HG02798 (cell line): ENCODE measurements around the gene ATP5PD.
A peak's percentile ranks its signal among the peaks of the same experiment; 100 is the strongest.
"Not testable (repeated sequence)": the region's sequence is repeated elsewhere in the genome, so short reads cannot be mapped to it uniquely, and the experiment has no call there.

Experiments
- ATAC-seq: cut with Tn5 transposase; IDR thresholded peaks from one replicate; pipeline ENCODE4 v1.9.1; 2021; ENCODE audit warnings: mild to moderate bottlenecking; ENCODE audit not compliant: unreplicated experiment, poor library complexity

Gene ATP5PD

GRCh38 chr17:75026650-75027049 is 20.1 kb downstream of the ATP5PD start:
- not testable (repeated sequence) for ATAC-seq

- ATAC-seq = not testable (repeated sequence)
These were observed 21.4 kb downstream of the ATP5PD start for GRCh38 chr17:75025398-75025734.

DNA sequence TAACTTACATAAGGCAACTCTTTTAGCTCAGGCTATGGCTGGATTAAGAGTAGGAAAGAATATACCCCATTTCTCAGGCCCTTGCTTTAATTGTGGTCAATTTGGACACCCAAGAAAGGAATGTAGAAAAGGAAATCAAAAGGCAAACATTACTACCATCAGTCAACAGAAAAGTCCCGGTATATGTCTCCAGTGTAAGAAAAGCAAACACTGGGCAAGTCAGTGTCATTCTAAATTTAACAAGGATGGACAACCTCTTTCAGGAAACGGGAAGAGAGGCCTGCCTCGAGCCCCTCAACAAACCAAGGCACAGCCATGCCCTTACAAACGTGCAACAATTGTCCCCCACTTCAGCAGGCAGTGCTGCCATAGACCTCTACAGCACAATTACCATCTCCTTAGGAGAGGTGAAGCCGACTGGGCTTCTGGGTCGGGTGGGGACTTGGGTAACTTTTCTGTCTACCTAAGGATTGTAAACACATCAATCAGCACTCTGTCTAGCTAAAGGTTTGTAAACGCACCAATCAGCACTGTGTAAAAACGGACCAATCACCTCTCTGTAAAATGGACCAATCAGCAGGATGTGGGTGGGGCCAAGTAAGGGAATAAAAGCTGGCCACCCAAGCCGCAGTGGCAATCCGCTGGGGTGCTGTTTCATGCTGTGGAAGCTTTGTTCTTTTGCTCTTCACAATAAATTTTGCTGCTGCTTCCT is 21.9 kb downstream of the ATP5PD start:
- no peak for ATAC-seq

DNA sequence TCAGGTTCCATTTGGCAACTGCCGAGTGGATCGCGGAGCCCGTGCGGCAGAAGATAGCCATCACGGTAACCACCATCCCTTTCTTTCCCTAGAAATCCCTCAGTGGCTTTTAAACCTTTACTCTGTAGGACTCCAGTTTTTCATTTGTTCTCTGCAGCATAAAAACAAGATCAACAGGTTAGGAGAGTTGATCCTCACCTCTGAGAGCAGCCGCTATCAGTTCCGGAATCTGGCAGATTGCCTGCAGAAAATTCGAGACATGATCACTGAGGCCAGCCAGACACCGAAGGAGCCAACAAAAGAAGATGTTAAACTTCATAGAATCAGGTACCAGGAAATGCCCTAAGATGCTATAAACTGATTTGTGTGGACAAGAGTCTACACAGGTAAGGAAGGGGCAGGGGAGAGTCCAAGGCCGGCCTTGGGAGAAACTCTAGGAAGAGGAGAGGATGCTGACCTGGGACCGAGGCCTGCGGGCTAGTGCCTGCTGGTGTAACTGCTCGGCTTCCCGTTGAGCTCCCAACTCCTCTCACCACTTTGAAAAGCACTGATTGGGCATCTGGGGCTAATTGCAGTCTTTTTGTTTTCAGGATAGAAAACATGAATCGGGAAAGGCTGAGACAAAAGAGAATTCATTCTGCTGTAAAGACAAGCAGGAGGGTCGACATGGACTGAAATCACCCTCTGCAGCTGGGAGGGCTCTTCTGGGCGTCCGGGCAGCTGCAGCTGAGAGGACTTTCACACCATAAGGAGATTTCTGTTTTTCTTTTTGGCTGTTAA is 26.2 kb downstream of the ATP5PD start:
- ATAC-seq = no peak

DNA sequence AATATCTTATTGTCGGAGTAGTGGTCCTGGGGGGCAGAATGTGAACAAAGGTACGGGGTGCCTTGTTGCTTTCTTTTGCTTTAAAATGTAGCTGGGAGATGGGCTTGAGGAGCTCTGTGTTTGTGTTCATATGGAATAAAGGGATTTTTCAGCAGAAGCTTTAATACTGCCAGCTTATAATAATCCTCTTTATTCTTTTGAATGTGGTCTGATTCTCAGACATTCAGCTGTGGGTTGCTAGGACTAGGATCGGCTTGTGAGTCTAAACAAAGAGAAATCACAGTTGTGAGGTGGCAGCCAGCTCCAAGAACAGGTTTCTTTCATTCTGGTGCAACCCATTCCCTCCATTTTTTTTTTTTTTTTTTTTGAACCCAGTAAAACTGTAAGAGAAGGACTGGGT is 27.1 kb downstream of the ATP5PD start:
- ATAC-seq = no peak

DNA sequence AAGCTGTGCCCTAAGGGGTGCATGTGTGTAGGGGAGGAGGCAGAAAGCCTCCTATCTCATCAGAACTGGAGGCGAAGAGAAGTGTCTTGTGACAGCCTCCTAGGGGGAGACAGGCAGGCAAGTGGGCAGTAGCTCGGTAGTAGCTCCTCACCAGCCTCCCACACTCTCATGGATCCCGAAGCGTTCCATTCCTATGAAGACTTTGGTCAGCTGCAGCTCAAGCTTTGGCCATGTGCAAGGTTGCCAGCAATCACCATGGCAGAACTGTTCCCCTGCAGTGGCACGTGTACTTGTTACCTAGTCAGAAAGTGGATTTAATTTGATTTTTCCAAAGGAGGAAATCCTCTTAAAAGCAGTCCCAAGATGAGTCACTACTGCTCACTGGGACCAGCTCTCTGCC is 27.6 kb downstream of the ATP5PD start:
- no peak for ATAC-seq

- no peak for ATAC-seq
These were observed 33.6 kb downstream of the ATP5PD start for GRCh38 chr17:75013092-75013559.

DNA sequence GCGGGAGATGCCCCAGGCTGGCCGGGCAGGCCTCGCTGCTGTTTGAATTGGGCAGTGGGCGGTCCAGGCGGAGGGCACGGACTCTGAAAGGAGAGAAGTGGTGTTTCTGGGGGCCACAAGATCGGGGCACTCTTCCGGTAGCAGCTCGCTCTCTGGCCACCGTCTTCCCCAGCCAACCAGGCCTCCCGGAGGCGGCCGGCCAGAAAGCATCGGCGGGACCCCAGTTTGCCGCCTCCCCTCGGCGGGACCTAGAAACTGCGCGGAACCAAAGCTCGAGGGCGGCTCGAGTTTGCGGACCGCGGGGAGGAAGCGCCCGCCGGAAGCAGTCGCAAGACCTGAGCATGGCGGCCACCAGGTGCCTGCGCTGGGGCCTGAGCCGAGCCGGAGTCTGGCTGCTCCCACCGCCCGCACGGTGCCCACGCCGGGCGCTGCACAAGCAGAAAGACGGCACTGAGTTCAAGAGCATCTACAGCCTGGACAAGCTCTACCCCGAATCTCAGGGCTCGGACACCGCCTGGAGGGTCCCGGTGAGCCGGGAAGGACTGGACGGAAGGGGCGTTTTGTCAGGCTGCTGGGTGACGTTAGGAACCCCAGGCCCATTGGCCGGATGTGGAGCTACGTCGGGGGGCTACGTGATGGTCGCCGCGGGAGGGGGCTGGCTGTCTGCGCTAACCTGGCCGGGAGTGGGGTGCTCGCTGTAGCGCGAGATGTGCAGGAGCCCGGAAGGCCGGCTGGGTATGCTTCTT is 34.2 kb downstream of the ATP5PD start, which contains the start of gene MRPL58:
Gene MRPL58 (plus strand): TSS at position 325 of the 746 bp plus-strand sequence. CDS start 17 bp downstream, at position 342.
- peak; percentile 88 for ATAC-seq

GRCh38 chr17:75012096-75012345 is 34.7 kb downstream of the ATP5PD start:
- ATAC-seq = no peak

GRCh38 chr17:75011401-75012095 is 35.2 kb downstream of the ATP5PD start:
- no peak for ATAC-seq

GRCh38 chr17:75010683-75011400 is 35.9 kb downstream of the ATP5PD start:
- no peak for ATAC-seq

DNA sequence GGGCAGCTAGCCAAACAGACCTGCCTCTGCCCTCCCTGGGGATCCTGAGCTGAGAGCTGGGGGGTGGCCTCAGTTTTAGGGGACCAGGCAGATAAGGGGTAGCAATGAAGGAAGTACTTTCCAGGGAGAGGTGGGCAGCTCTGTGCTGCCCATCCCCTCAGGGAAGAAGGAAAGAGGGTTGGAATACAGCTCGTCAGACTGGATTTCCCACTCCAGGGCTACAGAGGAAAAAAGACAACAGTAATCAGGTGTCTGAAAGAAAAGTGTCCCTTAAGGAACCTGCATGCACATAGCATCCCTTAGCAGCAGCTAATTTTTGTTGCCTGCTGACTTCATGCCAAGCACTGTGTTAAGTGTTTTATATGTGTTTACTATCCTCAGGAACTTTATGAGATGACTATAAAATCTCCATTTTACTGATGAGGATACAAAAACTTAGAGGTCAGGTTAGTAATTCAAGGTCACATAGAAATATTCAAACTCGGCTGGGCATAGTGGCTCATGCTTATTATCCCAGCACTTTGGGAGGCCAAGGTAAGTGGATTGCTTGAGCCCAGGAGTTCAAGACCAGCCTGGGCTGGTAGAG is 37.5 kb downstream of the ATP5PD start:
- ATAC-seq = no peak

DNA sequence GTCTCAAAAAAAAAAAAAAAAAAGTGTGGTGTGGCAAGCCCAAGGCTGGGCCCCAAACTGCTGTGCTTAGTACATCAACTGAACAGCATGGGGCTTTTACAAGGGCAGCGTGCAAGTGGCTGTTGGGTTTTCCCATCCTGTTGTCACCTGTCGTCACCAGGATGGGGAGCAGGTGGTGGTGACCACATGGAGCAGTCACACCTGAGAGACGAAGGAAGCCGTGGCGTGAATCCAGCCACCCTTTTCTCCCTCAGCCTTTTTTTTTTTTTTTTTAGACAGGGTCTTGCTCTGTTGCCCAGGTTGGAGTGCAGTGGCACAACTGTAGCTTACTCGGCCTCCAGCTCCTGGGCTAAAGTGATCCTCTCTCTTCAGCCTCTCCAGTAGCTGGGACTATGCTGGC is 38.4 kb downstream of the ATP5PD start:
- ATAC-seq = no peak

DNA sequence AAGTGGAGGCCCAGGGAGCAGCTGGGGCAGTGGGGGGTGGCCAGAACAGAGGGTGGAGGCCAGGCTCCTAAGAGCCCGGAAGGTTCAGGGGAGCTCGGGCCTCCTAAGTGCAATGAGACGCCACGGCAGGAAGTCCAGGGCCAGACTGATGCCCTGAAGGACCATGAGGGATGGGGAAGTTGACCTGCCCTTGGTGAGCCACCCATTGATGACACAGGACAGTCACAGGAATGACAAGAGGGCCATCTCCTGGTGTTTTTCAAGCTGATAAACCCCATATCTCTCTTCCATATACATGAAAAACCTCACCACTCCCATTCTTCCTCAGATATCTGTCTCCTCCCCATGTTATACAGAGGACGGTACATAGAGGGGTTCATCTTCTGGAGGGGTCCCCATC is 40.1 kb downstream of the ATP5PD start:
- no peak for ATAC-seq

DNA sequence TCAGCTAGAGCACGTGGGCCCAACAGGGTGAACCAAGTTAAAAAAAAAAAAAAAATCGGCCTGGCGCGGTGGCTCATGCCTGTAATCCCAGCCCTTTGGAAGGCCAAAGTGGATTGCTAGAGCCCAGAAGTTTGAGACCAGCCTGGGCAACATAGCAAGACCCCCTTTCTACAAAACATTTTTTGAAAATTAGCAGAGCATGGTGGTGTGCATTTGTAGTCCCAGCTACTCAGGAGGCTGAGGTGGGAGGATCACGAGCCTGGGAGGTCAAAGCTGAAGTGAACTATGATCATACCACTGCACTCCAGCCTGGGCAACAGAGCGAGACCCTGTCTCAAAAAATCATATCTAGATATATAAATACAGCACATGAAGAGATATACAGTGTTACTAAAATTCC is 40.7 kb downstream of the ATP5PD start:
- not testable (repeated sequence) for ATAC-seq

GRCh38 chr17:75005291-75005690 is 41.5 kb downstream of the ATP5PD start:
- ATAC-seq = no peak

DNA sequence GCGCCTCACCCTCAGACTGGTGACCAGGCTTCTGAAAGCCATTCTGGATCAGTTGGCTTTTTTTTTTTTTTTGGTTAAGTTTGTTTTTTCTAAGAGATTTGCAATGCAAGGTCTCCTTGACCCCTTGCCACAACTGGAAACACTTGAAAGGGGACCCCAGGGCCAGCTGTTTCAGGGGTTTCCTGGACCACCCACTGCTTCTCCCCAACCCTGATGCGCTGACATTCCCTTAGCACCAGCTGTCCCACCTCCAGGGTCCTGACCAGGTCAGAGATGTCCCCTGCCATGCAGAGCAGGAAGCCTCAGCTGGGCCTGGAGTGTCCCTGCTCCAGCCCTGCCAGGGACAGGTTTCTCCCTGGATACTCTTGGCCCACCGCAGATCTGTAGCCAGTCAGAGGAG is 42.4 kb downstream of the ATP5PD start:
- ATAC-seq = no peak

DNA sequence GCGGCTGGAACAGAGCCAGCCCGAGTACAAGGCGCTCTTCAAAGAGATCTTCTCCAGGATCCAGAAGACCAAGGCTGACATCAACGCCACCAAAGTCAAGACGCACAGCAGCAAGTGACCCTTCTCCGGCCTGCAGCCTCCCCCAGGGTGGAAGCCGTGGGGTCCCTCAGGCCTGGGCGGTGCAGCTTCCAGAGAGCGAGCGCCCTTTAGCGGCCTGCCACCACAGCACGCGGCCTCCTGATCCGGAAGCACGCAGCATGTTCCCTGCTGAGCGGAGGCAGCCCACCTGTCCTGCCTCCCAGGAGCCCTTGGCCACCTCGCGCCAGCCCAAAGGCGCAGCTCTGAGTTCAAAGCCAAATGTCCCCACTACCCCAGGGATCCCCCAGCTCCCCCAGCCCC is 42.8 kb downstream of the ATP5PD start:
- ATAC-seq = no peak

DNA sequence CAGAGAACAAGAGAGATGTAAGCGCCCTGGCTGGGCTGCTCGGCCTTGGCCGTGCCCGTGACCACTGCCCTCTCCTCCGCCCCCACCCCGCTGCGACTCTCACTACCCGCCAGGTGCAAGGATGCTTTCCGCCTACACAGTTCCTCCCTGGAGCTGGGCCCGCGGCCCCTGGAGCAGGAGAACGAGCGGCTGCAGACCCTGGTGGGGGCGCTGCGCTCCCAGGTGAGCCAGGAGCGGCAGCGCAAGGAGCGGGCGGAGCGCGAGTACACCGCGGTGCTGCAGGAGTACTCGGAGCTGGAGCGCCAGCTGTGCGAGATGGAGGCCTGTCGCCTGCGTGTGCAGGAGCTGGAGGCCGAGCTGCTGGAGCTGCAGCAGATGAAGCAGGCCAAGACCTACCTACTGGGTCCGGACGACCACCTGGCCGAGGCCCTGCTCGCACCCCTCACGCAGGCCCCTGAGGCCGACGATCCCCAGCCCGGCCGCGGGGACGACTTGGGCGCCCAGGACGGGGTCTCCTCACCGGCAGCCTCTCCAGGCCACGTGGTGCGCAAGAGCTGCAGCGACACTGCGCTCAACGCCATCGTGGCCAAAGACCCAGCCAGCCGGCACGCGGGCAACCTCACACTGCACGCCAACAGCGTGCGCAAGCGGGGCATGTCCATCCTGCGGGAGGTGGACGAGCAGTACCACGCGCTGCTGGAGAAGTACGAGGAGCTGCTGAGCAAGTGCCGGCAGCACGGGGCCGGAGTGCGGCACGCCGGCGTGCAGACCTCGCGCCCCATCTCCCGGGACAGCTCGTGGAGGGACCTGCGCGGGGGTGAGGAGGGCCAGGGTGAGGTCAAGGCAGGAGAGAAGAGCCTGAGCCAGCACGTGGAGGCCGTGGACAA is 43.5 kb downstream of the ATP5PD start:
- ATAC-seq = no peak
